C4-2B (cell line): ENCODE measurements around the gene THEM5.

Experiments used
- CTCF ChIP-seq: fragments of 450-650 bp; conservative IDR thresholded peaks from 2 replicates; pipeline ENCODE4 v1.5.1; 2017; ENCODE audit warnings: mild to moderate bottlenecking
- ZFX ChIP-seq: fragments of 450-650 bp; IDR thresholded peaks from 2 replicates; pipeline ENCODE4 v1.6.1; 2017

DNA sequence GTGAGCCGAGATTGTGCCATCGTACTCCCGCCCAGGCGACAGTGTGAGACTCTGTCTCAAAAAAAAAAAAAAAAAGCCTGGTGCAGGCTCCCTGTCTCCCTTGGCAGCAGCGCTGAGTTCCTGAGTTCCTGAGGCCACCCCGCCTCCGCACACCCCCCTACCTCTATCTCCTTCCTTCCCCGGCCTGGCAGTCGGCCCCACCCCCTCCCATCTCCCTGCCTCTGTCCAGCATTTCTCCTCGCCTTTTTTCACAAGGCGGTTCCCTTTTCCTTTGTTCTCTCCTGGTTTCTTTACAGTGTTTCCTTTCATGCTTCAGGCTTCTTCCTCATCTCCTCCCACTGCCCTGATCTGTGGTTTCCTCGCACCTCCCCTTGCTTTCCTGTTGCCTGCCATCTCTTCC, 24.6 kb downstream of the THEM5 start:
- no peak for TF ChIP-seq CTCF
- TF ChIP-seq ZFX: no peak
